Effector memory CD8-positive, alpha-beta T cell (primary cell): ENCODE data around the gene GDAP2.
A peak's percentile ranks its signal among the peaks of the same experiment; 100 is the strongest.

Experiments
- ATAC-seq: fragments of 150-1000 bp; cut with Tn5 transposase; replicated peaks from 2 replicates; pipeline ENCODE4 v1.10.0; 2021; ENCODE audit warnings: mild to moderate bottlenecking, moderate library complexity
- DNase-seq, 3 experiments: peaks; one replicate each; pipeline ENCODE4 v3.0.0; 2021
- H3K27ac Mint-ChIP-seq, 2 donors: one replicate each; pipeline ENCODE4 v1.8.0; 2022; ENCODE audit warnings: mild to moderate bottlenecking in 2 of 2, mixed read lengths in 2 of 2, moderate library complexity in 2 of 2
- H3K27me3 Mint-ChIP-seq, 2 donors: one replicate each; pipeline ENCODE4 v1.8.0; 2022; ENCODE audit warnings: mixed read lengths in 2 of 2
- H3K36me3 Mint-ChIP-seq: one replicate; pipeline ENCODE4 v1.8.0; 2022; ENCODE audit warnings: mild to moderate bottlenecking, moderate library complexity, mixed read lengths; ENCODE audit not compliant: insufficient read depth
- H3K4me1 Mint-ChIP-seq, 2 donors: one replicate each; pipeline ENCODE4 v1.8.0; 2022; ENCODE audit warnings: low read depth in 2 of 2, mixed read lengths in 2 of 2
- H3K4me3 Mint-ChIP-seq, 2 donors: one replicate each; pipeline ENCODE4 v1.8.0; 2022; ENCODE audit warnings: mild to moderate bottlenecking in 2 of 2, mixed read lengths in 2 of 2, moderate library complexity in 2 of 2
- H3K9me3 Mint-ChIP-seq, 2 donors: one replicate each; pipeline ENCODE4 v1.8.0; 2022; ENCODE audit warnings: mixed read lengths in 2 of 2

Gene GDAP2

GRCh38 chr1:117825414-117825813 lies 104.0 kb downstream of the GDAP2 start:
- H3K4me1 Mint-ChIP-seq = no peaks in the 10 kb centered on the region
- H3K27ac Mint-ChIP-seq = no peak overlapping the region

GRCh38 chr1:117824616-117825015 lies 104.8 kb downstream of the GDAP2 start:
- peaks cover 2% of the 10 kb centered on the region for H3K36me3 Mint-ChIP-seq
- no peaks in the 10 kb centered on the region for H3K4me1 Mint-ChIP-seq
- no peak for DNase-seq
- H3K4me3 Mint-ChIP-seq = no peak overlapping the region
- ATAC-seq = no peak
- no peak overlapping the region for H3K27ac Mint-ChIP-seq
- H3K9me3 Mint-ChIP-seq = no peaks in the 10 kb centered on the region
- peaks cover 20 to 29% of the 10 kb centered on the region in 2 donors for H3K27me3 Mint-ChIP-seq

More at GRCh38 chr1:117825414-117825813, 104.0 kb downstream of the GDAP2 start:
- H3K36me3 Mint-ChIP-seq = peaks cover 2% of the 10 kb centered on the region
- H3K4me3 Mint-ChIP-seq = no peak overlapping the region
- H3K9me3 Mint-ChIP-seq = no peaks in the 10 kb centered on the region
- peaks cover 20 to 29% of the 10 kb centered on the region in 2 donors for H3K27me3 Mint-ChIP-seq
- ATAC-seq (no peak), DNase-seq (no peak)

- H3K27me3 Mint-ChIP-seq = peaks cover 13 to 20% of the 10 kb centered on the region in 2 donors
- ATAC-seq = no peak
- no peak for DNase-seq
- H3K4me1 Mint-ChIP-seq = no peaks in the 10 kb centered on the region
- H3K27ac Mint-ChIP-seq = no peak overlapping the region
- H3K36me3 Mint-ChIP-seq = no peaks in the 10 kb centered on the region
- no peaks in the 10 kb centered on the region for H3K9me3 Mint-ChIP-seq
- no peak overlapping the region for H3K4me3 Mint-ChIP-seq
These were observed 107.5 kb downstream of the GDAP2 start for GRCh38 chr1:117821774-117822482.

GRCh38 chr1:117821382-117821755 lies 108.1 kb downstream of the GDAP2 start:
- Mint-ChIP-seq H3K4me3 (no peak overlapping the region), H3K4me1 (no peaks in the 10 kb centered on the region), H3K27ac (no peak overlapping the region), H3K36me3 (no peaks in the 10 kb centered on the region), H3K9me3 (no peaks in the 10 kb centered on the region), H3K27me3 (peaks cover 7 to 20% of the 10 kb centered on the region in 2 donors)
- ATAC-seq (no peak), DNase-seq (no peak)

GRCh38 chr1:117820694-117821381 lies 108.6 kb downstream of the GDAP2 start:
- H3K9me3 Mint-ChIP-seq = no peaks in the 10 kb centered on the region
- no peak overlapping the region for H3K4me3 Mint-ChIP-seq
- ATAC-seq (no peak), DNase-seq (no peak)
- H3K4me1 Mint-ChIP-seq = no peaks in the 10 kb centered on the region
- no peak overlapping the region for H3K27ac Mint-ChIP-seq
- H3K27me3 Mint-ChIP-seq = peaks cover 2 to 20% of the 10 kb centered on the region in 2 donors
- no peaks in the 10 kb centered on the region for H3K36me3 Mint-ChIP-seq

GRCh38 chr1:117820096-117820495 lies 109.3 kb downstream of the GDAP2 start:
- H3K36me3 Mint-ChIP-seq = no peaks in the 10 kb centered on the region
- DNase-seq (no peak), ATAC-seq (no peak)
- no peak overlapping the region for H3K27ac Mint-ChIP-seq
- H3K27me3 Mint-ChIP-seq = peaks cover 0 to 15% of the 10 kb centered on the region in 2 donors
- H3K4me3 Mint-ChIP-seq = no peak overlapping the region
- H3K9me3 Mint-ChIP-seq = no peaks in the 10 kb centered on the region
- H3K4me1 Mint-ChIP-seq = no peaks in the 10 kb centered on the region

GRCh38 chr1:117819301-117819700 lies 110.1 kb downstream of the GDAP2 start:
- no peaks in the 10 kb centered on the region for H3K4me1 Mint-ChIP-seq
- no peaks in the 10 kb centered on the region for H3K9me3 Mint-ChIP-seq
- H3K27me3 Mint-ChIP-seq = peaks cover 0 to 7% of the 10 kb centered on the region in 2 donors
- DNase-seq (no peak), ATAC-seq (no peak)
- no peaks in the 10 kb centered on the region for H3K36me3 Mint-ChIP-seq
- H3K4me3 Mint-ChIP-seq = no peak overlapping the region
- no peak overlapping the region for H3K27ac Mint-ChIP-seq

- Mint-ChIP-seq H3K36me3 (no peaks in the 10 kb centered on the region), H3K4me1 (no peaks in the 10 kb centered on the region), H3K27ac (no peak overlapping the region), H3K9me3 (no peaks in the 10 kb centered on the region), H3K4me3 (no peak overlapping the region), H3K27me3 (peaks cover 0 to 4% of the 10 kb centered on the region in 2 donors)
- DNase-seq (no peak), ATAC-seq (no peak)
These were observed 111.0 kb downstream of the GDAP2 start for GRCh38 chr1:117818456-117818855.

- no peak overlapping the region for H3K4me3 Mint-ChIP-seq
- no peaks in the 10 kb centered on the region for H3K9me3 Mint-ChIP-seq
- H3K36me3 Mint-ChIP-seq = no peaks in the 10 kb centered on the region
- DNase-seq = no peak
- no peaks in the 10 kb centered on the region for H3K4me1 Mint-ChIP-seq
- H3K27ac Mint-ChIP-seq = no peak overlapping the region
- H3K27me3 Mint-ChIP-seq = peaks cover 0 to 12% of the 10 kb centered on the region in 2 donors
- ATAC-seq = no peak
These were observed 111.8 kb downstream of the GDAP2 start for GRCh38 chr1:117817629-117818028.

GRCh38 chr1:117815926-117816325 lies 113.5 kb downstream of the GDAP2 start:
- no peaks in the 10 kb centered on the region for H3K9me3 Mint-ChIP-seq
- H3K27me3 Mint-ChIP-seq = peaks cover 0 to 12% of the 10 kb centered on the region in 2 donors
- DNase-seq = no peak
- H3K4me3 Mint-ChIP-seq = no peak overlapping the region
- H3K4me1 Mint-ChIP-seq = no peaks in the 10 kb centered on the region
- no peak for ATAC-seq
- H3K36me3 Mint-ChIP-seq = no peaks in the 10 kb centered on the region
- peak overlapping the region in 1 of 2 donors; percentile 42 for H3K27ac Mint-ChIP-seq

GRCh38 chr1:117814856-117815797 lies 114.3 kb downstream of the GDAP2 start:
- no peak for DNase-seq

More at GRCh38 chr1:117814856-117815797, 114.3 kb downstream of the GDAP2 start:
- Mint-ChIP-seq H3K36me3 (no peaks in the 10 kb centered on the region), H3K9me3 (no peaks in the 10 kb centered on the region), H3K27ac (peak overlapping the region in 1 of 2 donors; percentile 42), H3K4me1 (no peaks in the 10 kb centered on the region), H3K27me3 (peaks cover 0 to 12% of the 10 kb centered on the region in 2 donors), H3K4me3 (no peak overlapping the region)
- ATAC-seq = no peak
